H1 (cell line): ENCODE measurements around the gene PDE1A. TPM values are rescaled to one million over a fixed set of nuclear protein-coding genes. Genes with fewer than 3 reads are reported as not detected.

Source experiments
- CTCF ChIA-PET: fragments of 300-600 bp; sonication (Branson Sonifier 250); formaldehyde crosslinking; loops from one replicate; lab custom pipeline; 2021; ENCODE audit not compliant: partially characterized antibody; lab: Charles Lee
- POLR2A ChIA-PET: fragments of 300-600 bp; sonication (Branson Sonifier 250); formaldehyde crosslinking; loops from one replicate; lab custom pipeline; 2021; ENCODE audit warnings: inconsistent platforms; ENCODE audit not compliant: partially characterized antibody; lab: Charles Lee
- DNase-seq, 2 experiments: peaks; one replicate each; pipeline versions ENCODE4 v3.0.0 to v3.0.0-alpha.2; 2010 to 2022; ENCODE audit warnings: low spot score in 2 of 2, low read depth in 1 of 2, mixed read lengths in 1 of 2
- FAIRE-seq: peaks from 2 replicates; lab custom pipeline; 2011; peaks lifted over from hg19 to GRCh38; lab: Jason Lieb, UNC
- H2AFZ ChIP-seq: 2 replicates; pipeline ENCODE4 v1.8.1; 2012; ENCODE audit warnings: low read length, inconsistent platforms
- H2AK5ac ChIP-seq: 2 replicates; pipeline ENCODE4 v1.6.1; 2013; ENCODE audit warnings: low read depth, low read length
- H2BK120ac ChIP-seq: replicated peaks from 2 replicates; pipeline ENCODE3; 2013; ENCODE audit warnings: low read depth, low read length, inconsistent platforms
- H2BK12ac ChIP-seq: 2 replicates; pipeline ENCODE4 v1.6.1; 2013; ENCODE audit warnings: low read depth, low read length
- H2BK15ac ChIP-seq: 2 replicates; pipeline ENCODE4 v1.6.1; 2013; ENCODE audit warnings: low read length
- H2BK20ac ChIP-seq: 2 replicates; pipeline ENCODE4 v1.6.1; 2013; ENCODE audit warnings: low read length
- H2BK5ac ChIP-seq: 2 replicates; pipeline ENCODE4 v1.6.1; 2013; ENCODE audit warnings: low read depth, low read length
- H3K14ac ChIP-seq: 2 replicates; pipeline ENCODE4 v1.6.1; 2013; ENCODE audit warnings: inconsistent platforms; ENCODE audit not compliant: insufficient read length
- H3K18ac ChIP-seq: 2 replicates; pipeline ENCODE4 v1.6.1; 2013; ENCODE audit warnings: low read length; ENCODE audit errors: extremely low read depth
- H3K23ac ChIP-seq: 2 replicates; pipeline ENCODE4 v1.6.1; 2013; ENCODE audit warnings: inconsistent platforms; ENCODE audit not compliant: insufficient read length
- H3K23me2 ChIP-seq: 2 replicates; pipeline ENCODE4 v1.6.1; 2013; ENCODE audit warnings: low read depth, low read length
- H3K27ac ChIP-seq: 2 replicates; pipeline ENCODE4 v1.6.1; 2011; ENCODE audit warnings: low read depth, low read length, inconsistent platforms
- H3K27me3 ChIP-seq, 4 experiments: replicated peaks in 1 of 4; 1 replicate in 1 of 4; 2 replicates in 3 of 4; pipeline versions ENCODE4 v1.6.1 to v1.8.1; 2011 to 2013; ENCODE audit warnings: low read length in 3 of 4, mild to moderate bottlenecking in 3 of 4, inconsistent platforms in 2 of 4, mixed read lengths in 2 of 4, moderate library complexity in 1 of 4; ENCODE audit not compliant: control insufficient read depth in 3 of 4, insufficient read depth in 3 of 4; ENCODE audit errors: extremely low read depth in 1 of 4
- H3K36me3 ChIP-seq, 4 experiments: 2 replicates each; pipeline versions ENCODE4 v1.6.1 to v1.8.1; 2011 to 2013; ENCODE audit warnings: mild to moderate bottlenecking in 4 of 4, low read length in 3 of 4, moderate library complexity in 2 of 4, control low read depth in 1 of 4, inconsistent platforms in 1 of 4; ENCODE audit not compliant: insufficient read depth in 4 of 4, control insufficient read depth in 2 of 4
- H3K4ac ChIP-seq: replicated peaks from 2 replicates; pipeline ENCODE3; 2013; ENCODE audit warnings: low read length, low read depth, mixed read lengths, inconsistent platforms; ENCODE audit not compliant: insufficient read length
- H3K4me1 ChIP-seq, 4 experiments: replicated peaks in 1 of 4; 1 replicate in 1 of 4; 2 replicates in 3 of 4; pipeline versions ENCODE4 v1.6.1 to v1.8.1; 2011 to 2013; ENCODE audit warnings: low read length in 3 of 4, inconsistent platforms in 2 of 4, mixed read lengths in 1 of 4; ENCODE audit not compliant: insufficient read depth in 4 of 4, control insufficient read depth in 3 of 4
- H3K4me2 ChIP-seq, 2 experiments: 2 replicates each; pipeline versions ENCODE4 v1.6.1 to v1.8.1; 2011 to 2013; ENCODE audit warnings: low read depth in 2 of 2, low read length in 2 of 2, control low read depth in 1 of 2, inconsistent platforms in 1 of 2, mild to moderate bottlenecking in 1 of 2; ENCODE audit not compliant: insufficient read depth in 1 of 2
- H3K4me3 ChIP-seq, 4 experiments: fragments of 200-600, 300-600 bp in 1 of 4; sonication (generic), shearing (Covaris generic), sonication (Bioruptor Twin) in 1 of 4; 2 replicates each; pipeline versions ENCODE4 v1.5.1 to v1.8.1; 2011 to 2016; ENCODE audit warnings: low read length in 4 of 4, low read depth in 3 of 4, control low read depth in 2 of 4, inconsistent platforms in 2 of 4, mild to moderate bottlenecking in 2 of 4, mixed read lengths in 1 of 4, moderate library complexity in 1 of 4; ENCODE audit not compliant: insufficient read depth in 2 of 4; ENCODE audit errors: extremely low read depth in 1 of 4
- H3K56ac ChIP-seq: replicated peaks from 2 replicates; pipeline ENCODE3; 2013; ENCODE audit warnings: low read depth, mild to moderate bottlenecking, mixed read lengths, low read length, inconsistent platforms; ENCODE audit not compliant: insufficient read length
- H3K79me1 ChIP-seq: 2 replicates; pipeline ENCODE4 v1.6.1; 2013; ENCODE audit warnings: low read depth, low read length, control low read depth
- H3K79me2 ChIP-seq, 2 experiments: 2 replicates each; pipeline versions ENCODE4 v1.6.1 to v1.8.1; 2012 to 2013; ENCODE audit warnings: low read length in 2 of 2, mild to moderate bottlenecking in 2 of 2, inconsistent platforms in 1 of 2; ENCODE audit not compliant: insufficient read depth in 2 of 2, control insufficient read depth in 1 of 2
- H3K9ac ChIP-seq, 4 experiments: replicated peaks in 1 of 4; 1 replicate in 1 of 4; 2 replicates in 3 of 4; pipeline versions ENCODE4 v1.6.1 to v1.8.1; 2011 to 2013; ENCODE audit warnings: low read depth in 3 of 4, low read length in 3 of 4, control low read depth in 2 of 4, mild to moderate bottlenecking in 2 of 4, moderate library complexity in 2 of 4, inconsistent platforms in 1 of 4; ENCODE audit errors: extremely low read depth in 1 of 4
- H3K9me3 ChIP-seq, 2 experiments: 2 replicates each; pipeline versions ENCODE4 v1.6.1 to v1.8.1; 2012 to 2013; ENCODE audit warnings: mild to moderate bottlenecking in 2 of 2, moderate library complexity in 2 of 2, control low read depth in 1 of 2, inconsistent platforms in 1 of 2, low read depth in 1 of 2, low read length in 1 of 2, mixed read lengths in 1 of 2; ENCODE audit not compliant: insufficient read depth in 2 of 2
- H4K20me1 ChIP-seq, 2 experiments: replicated peaks in 1 of 2; 2 replicates each; pipeline versions ENCODE3 to v1.8.1; 2011 to 2013; ENCODE audit warnings: inconsistent platforms in 2 of 2, low read length in 2 of 2, mild to moderate bottlenecking in 1 of 2; ENCODE audit not compliant: insufficient read depth in 2 of 2, control insufficient read depth in 1 of 2
- H4K5ac ChIP-seq: 2 replicates; pipeline ENCODE4 v1.6.1; 2013; ENCODE audit warnings: low read length, low read depth, mixed read lengths, inconsistent platforms; ENCODE audit not compliant: insufficient read length
- H4K8ac ChIP-seq: 2 replicates; pipeline ENCODE4 v1.8.0; 2013; ENCODE audit warnings: mild to moderate bottlenecking, moderate library complexity, low read length, inconsistent platforms; ENCODE audit not compliant: insufficient read depth; ENCODE audit errors: extremely low read depth
- H4K91ac ChIP-seq: replicated peaks from 2 replicates; pipeline ENCODE3; 2013; ENCODE audit warnings: low read length, mixed read lengths, inconsistent platforms; ENCODE audit not compliant: insufficient read length
- ATF2 ChIP-seq: IDR thresholded peaks from 2 replicates; pipeline ENCODE4 v1.6.1; 2012; ENCODE audit warnings: low read length, inconsistent platforms
- BRCA1 ChIP-seq: IDR thresholded peaks from 2 replicates; pipeline ENCODE4 v1.6.1; 2012; ENCODE audit warnings: low read depth, low read length, improper control_type of control experiment
- CBX8 ChIP-seq: fragments of 300-800, 300-1000 bp; sonication (generic); IDR thresholded peaks from 2 replicates; pipeline ENCODE4 v1.7.1; 2016; ENCODE audit warnings: low read depth, low read length, borderline replicate concordance
- EGR1 ChIP-seq: IDR thresholded peaks from 2 replicates; pipeline ENCODE4 v1.6.1; 2011; ENCODE audit warnings: low read depth, low read length, borderline replicate concordance
- EZH2 ChIP-seq: fragments of 200-600 bp; sonication (generic); IDR thresholded peaks from 2 replicates; pipeline ENCODE4 v1.7.1; 2012; ENCODE audit warnings: low read depth, mild to moderate bottlenecking, moderate library complexity, low read length, inconsistent platforms; ENCODE audit not compliant: severe bottlenecking
- JUND ChIP-seq: IDR thresholded peaks from 2 replicates; pipeline ENCODE4 v1.6.1; 2011; ENCODE audit warnings: mild to moderate bottlenecking, improper control_type of control experiment, low read length
- NRF1 ChIP-seq: IDR thresholded peaks from 2 replicates; pipeline ENCODE4 v1.6.1; 2011; ENCODE audit warnings: mild to moderate bottlenecking, low read depth, low read length, improper control_type of control experiment
- POU5F1 ChIP-seq: IDR thresholded peaks from 2 replicates; pipeline ENCODE4 v1.6.1; 2011; ENCODE audit warnings: low read depth, mild to moderate bottlenecking, low read length, moderate library complexity
- RFX5 ChIP-seq: IDR thresholded peaks from 2 replicates; pipeline ENCODE4 v1.6.1; 2011; ENCODE audit warnings: low read depth, low read length, improper control_type of control experiment, borderline replicate concordance
- SP4 ChIP-seq: IDR thresholded peaks from 2 replicates; pipeline ENCODE4 v1.6.1; 2012; ENCODE audit warnings: low read length, inconsistent platforms
- SUZ12 ChIP-seq: fragments of 200-600 bp; sonication (generic); IDR thresholded peaks from 2 replicates; pipeline ENCODE4 v1.6.1; 2012; ENCODE audit warnings: mild to moderate bottlenecking, inconsistent platforms, low read length, moderate library complexity, mixed read lengths
- TAF7 ChIP-seq: optimal IDR thresholded peaks from 2 replicates; pipeline ENCODE3; 2011; ENCODE audit warnings: low read depth, mild to moderate bottlenecking, inconsistent platforms, low read length, moderate library complexity, borderline replicate concordance
- TCF12 ChIP-seq: IDR thresholded peaks from 2 replicates; pipeline ENCODE4 v1.6.1; 2011; ENCODE audit warnings: low read depth, mild to moderate bottlenecking, low read length
- WGBS, 2 experiments: shearing (Covaris generic) in 1 of 2; methylation state at CpG; one replicate each; pipeline versions ENCODE4 v1.1.6 to v1.1.7; 2013 to 2015; ENCODE audit warnings: low lambda C conversion rate in 2 of 2, mixed read lengths in 2 of 2, inconsistent platforms in 1 of 2, low coverage in 1 of 2, missing lambda C conversion rate in 1 of 2; ENCODE audit not compliant: insufficient replicate concordance in 2 of 2, insufficient coverage in 1 of 2, insufficient read length in 1 of 2; ENCODE audit errors: extremely low coverage in 1 of 2, missing lambda C conversion rate in 1 of 2; 5-methylcytosine and 5-hydroxymethylcytosine counted together
- polyA plus RNA-seq, 7 experiments: library from polyadenylated mRNA; depleted of rRNA in 3 of 7; stranded (reverse) in 5 of 7; unstranded in 2 of 7; fragments of >200 nt in 5 of 7; fragments of 200-250 nt in 2 of 7; gene quantifications; 1 replicate in 5 of 7; 2 replicates in 1 of 7; 4 replicates in 1 of 7; pipeline versions ENCODE4 v1.2.1 to v1.2.3, GENCODE V29; 2011 to 2013; ENCODE audit warnings: missing spikeins in 2 of 7, mixed read lengths in 2 of 7
- total RNA-seq: library from RNA; stranded (reverse); fragmentation: NEBNext Ultra II Directional; extraction: Animal tissue kit (Norgen Biotek cat#: 25700); gene quantifications from 2 replicates; pipeline ENCODE4 v1.2.1, GENCODE V29; 2021

The PDE1A gene
- total and polyA plus RNA-seq, 2 of the 8 experiments (the other 6 are each of a cell fraction or from before 2014, with no cell fraction given) = 0.34 TPM; not detected in 1

GRCh38 chr2:182393270-182393760, 33.5 kb downstream of the PDE1A start:
- Histone ChIP-seq H3K9ac (no peak overlapping the region), H4K5ac (no peak overlapping the region), H3K9me3 (no peaks in the 10 kb centered on the region), H2BK12ac (no peak overlapping the region), H2BK120ac (no peak overlapping the region), H2BK5ac (no peak overlapping the region), H3K79me2 (no peaks in the 10 kb centered on the region), H3K14ac (no peak overlapping the region), H3K23ac (no peak overlapping the region), H2BK15ac (no peak overlapping the region), H3K4me2 (no peak overlapping the region), H2BK20ac (no peak overlapping the region), H3K4ac (no peak overlapping the region), H3K18ac (no peak overlapping the region), H2AFZ (no peak overlapping the region), H4K20me1 (no peaks in the 10 kb centered on the region), H3K36me3 (no peaks in the 10 kb centered on the region), H3K4me3 (no peak overlapping the region), H3K27me3 (no peaks in the 10 kb centered on the region), H4K91ac (no peak overlapping the region), H3K4me1 (no peaks in the 10 kb centered on the region), H3K56ac (no peak overlapping the region), H3K23me2 (no peaks in the 10 kb centered on the region), H4K8ac (no peak overlapping the region), H3K27ac (no peak overlapping the region), H2AK5ac (no peak overlapping the region), H3K79me1 (no peaks in the 10 kb centered on the region)
- FAIRE-seq = no peak
- ChIA-PET CTCF (no interaction called here), POLR2A (no interaction called here)
- WGBS, 2 experiments = 92% methylated on average over 1 of the region's 1 CpG; no CpG with 5 or more reads in 1 of the 2 experiments
- DNase-seq = no peak
- no peak for TF ChIP-seq RFX5
- no peak for TF ChIP-seq SUZ12
- TF ChIP-seq EGR1 = no peak
- TF ChIP-seq ATF2 = no peak
- TF ChIP-seq SP4 = no peak
- no peak for TF ChIP-seq TAF7
- TF ChIP-seq NRF1 = no peak
- no peak for TF ChIP-seq POU5F1
- no peak for TF ChIP-seq TCF12
- TF ChIP-seq BRCA1 = no peak
- TF ChIP-seq JUND = no peak
- no peak for TF ChIP-seq CBX8
- TF ChIP-seq EZH2 = no peak
